Neural cell (in vitro differentiated cells): ENCODE data around the gene PLXNA4. TPM values are rescaled to one million over a fixed set of nuclear protein-coding genes. Genes with fewer than 3 reads are reported as not detected.
"Not testable (repeated sequence)": the region's sequence is repeated elsewhere in the genome, so short reads cannot be mapped to it uniquely, and the experiment has no call there.

Experiments
- H2AFZ ChIP-seq: fragments of 200-600, 300-800 bp; sonication (generic), shearing (Covaris generic); 2 replicates; pipeline ENCODE4 v1.6.0; 2014; ENCODE audit warnings: low read depth, mild to moderate bottlenecking, antibody characterized with exemption, low read length, moderate library complexity
- H3F3A ChIP-seq: fragments of 200-600 bp; shearing (Covaris generic); 2 replicates; pipeline ENCODE4 v1.6.1; 2016; ENCODE audit warnings: mild to moderate bottlenecking, moderate library complexity, mixed read lengths, antibody characterized with exemption, low read length; ENCODE audit not compliant: insufficient read depth, poor library complexity, severe bottlenecking
- H3K27ac ChIP-seq: fragments of 200-600, 300-800 bp; sonication (generic), shearing (Covaris generic); 2 replicates; pipeline ENCODE4 v1.5.1; 2014; ENCODE audit warnings: mild to moderate bottlenecking, low read length, moderate library complexity
- H3K27me3 ChIP-seq: fragments of 300-800, 200-600 bp; sonication (generic), shearing (Covaris generic); 2 replicates; pipeline ENCODE4 v1.6.0; 2014; ENCODE audit warnings: mild to moderate bottlenecking, low read depth, low read length, moderate library complexity; ENCODE audit not compliant: insufficient read depth
- H3K36me3 ChIP-seq: fragments of 300-800, 200-600 bp; sonication (generic), shearing (Covaris generic); 2 replicates; pipeline ENCODE4 v1.5.1; 2014; ENCODE audit warnings: mild to moderate bottlenecking, antibody characterized with exemption, low read length, moderate library complexity; ENCODE audit not compliant: insufficient read depth
- H3K4me2 ChIP-seq: fragments of 300-800, 200-600 bp; sonication (generic), shearing (Covaris generic); 2 replicates; pipeline ENCODE4 v1.6.0; 2014; ENCODE audit warnings: mild to moderate bottlenecking, low read length
- H3K4me3 ChIP-seq: fragments of 300-800, 200-600 bp; sonication (generic), shearing (Covaris generic); 2 replicates; pipeline ENCODE4 v1.5.1; 2014; ENCODE audit warnings: mild to moderate bottlenecking, low read length, moderate library complexity
- H3K79me2 ChIP-seq: fragments of 200-600 bp; shearing (Covaris generic); replicated peaks from 2 replicates; pipeline ENCODE4 v1.6.0; 2014; ENCODE audit warnings: mild to moderate bottlenecking, low read length, moderate library complexity; ENCODE audit not compliant: insufficient read depth
- H3K9ac ChIP-seq: fragments of 300-800, 200-600 bp; sonication (generic), shearing (Covaris generic); 2 replicates; pipeline ENCODE4 v1.6.1; 2016; ENCODE audit warnings: mild to moderate bottlenecking, low read length, mixed read lengths
- H3K9me2 ChIP-seq: fragments of 200-600 bp; shearing (Covaris generic); 2 replicates; pipeline ENCODE4 v1.6.1; 2016; ENCODE audit warnings: mild to moderate bottlenecking, low read length, mixed read lengths; ENCODE audit not compliant: insufficient read depth
- H3K9me3 ChIP-seq: fragments of 200-600, 300-800 bp; sonication (generic), shearing (Covaris generic); 2 replicates; pipeline ENCODE4 v1.6.1; 2016; ENCODE audit warnings: mild to moderate bottlenecking, mixed run types, low read length, moderate library complexity, mixed read lengths
- H4K20me1 ChIP-seq: fragments of 200-600 bp; shearing (Covaris generic); 2 replicates; pipeline ENCODE4 v1.6.1; 2016; ENCODE audit warnings: mild to moderate bottlenecking, mixed run types; ENCODE audit not compliant: insufficient read depth
- CTCF ChIP-seq: fragments of 450-650 bp; IDR thresholded peaks from 2 replicates; pipeline ENCODE4 v1.5.1; 2014; ENCODE audit warnings: antibody characterized with exemption, mild to moderate bottlenecking, moderate library complexity; ENCODE audit not compliant: poor library complexity, severe bottlenecking
- EP300 ChIP-seq: fragments of 450-650 bp; conservative IDR thresholded peaks from 2 replicates; pipeline ENCODE4 v1.6.1; 2014; ENCODE audit warnings: antibody characterized with exemption, mild to moderate bottlenecking, moderate library complexity; ENCODE audit not compliant: poor library complexity, severe bottlenecking
- EZH2 ChIP-seq: fragments of 200-600, 300-800 bp; shearing (Covaris generic), sonication (generic); IDR thresholded peaks from 2 replicates; pipeline ENCODE4 v1.6.1; 2014; ENCODE audit warnings: antibody characterized with exemption, low read length, borderline replicate concordance, mild to moderate bottlenecking; ENCODE audit not compliant: insufficient read depth, poor library complexity, severe bottlenecking
- MXI1 ChIP-seq: fragments of 450-650 bp; conservative IDR thresholded peaks from 2 replicates; pipeline ENCODE4 v1.6.1; 2014; ENCODE audit warnings: antibody characterized with exemption, mild to moderate bottlenecking; ENCODE audit not compliant: poor library complexity, severe bottlenecking
- POLR2AphosphoS5 ChIP-seq: IDR thresholded peaks from 2 replicates; pipeline ENCODE4 v1.6.1; 2012
- RAD21 ChIP-seq: fragments of 450-650 bp; conservative IDR thresholded peaks from 2 replicates; pipeline ENCODE4 v1.6.1; 2014; ENCODE audit warnings: antibody characterized with exemption, mild to moderate bottlenecking, moderate library complexity
- REST ChIP-seq: IDR thresholded peaks from 2 replicates; pipeline ENCODE4 v1.6.1; 2012; ENCODE audit warnings: borderline replicate concordance
- SMC3 ChIP-seq: fragments of 450-650 bp; conservative IDR thresholded peaks from 2 replicates; pipeline ENCODE4 v1.6.1; 2014; ENCODE audit warnings: antibody characterized with exemption, mild to moderate bottlenecking, moderate library complexity; ENCODE audit not compliant: poor library complexity
- TAF1 ChIP-seq: IDR thresholded peaks from 2 replicates; pipeline ENCODE4 v1.6.1; 2012; ENCODE audit warnings: low read depth
- polyA plus RNA-seq: library from polyadenylated mRNA; depleted of rRNA; stranded (reverse); fragments of >200 nt; gene quantifications from 2 replicates; pipeline ENCODE4 v1.2.3, GENCODE V29; 2014

PLXNA4 gene
- polyA plus RNA-seq, 1 donor from 2014 or later, result 7.2 TPM

- Histone ChIP-seq H3K4me2 (no peak overlapping the region), H3K9me2 (no peaks in the 10 kb centered on the region), H4K20me1 (no peaks in the 10 kb centered on the region), H2AFZ (no peak overlapping the region), H3K27me3 (no peaks in the 10 kb centered on the region), H3F3A (no peaks in the 10 kb centered on the region), H3K27ac (no peak overlapping the region), H3K79me2 (no peaks in the 10 kb centered on the region), H3K36me3 (no peaks in the 10 kb centered on the region), H3K4me3 (no peak overlapping the region), H3K9ac (no peak overlapping the region), H3K9me3 (no peaks in the 10 kb centered on the region)
- TF ChIP-seq REST (no peak), EP300 (no peak), TAF1 (no peak), CTCF (no peak), SMC3 (no peak), POLR2AphosphoS5 (no peak), MXI1 (no peak), RAD21 (no peak), EZH2 (no peak)
Measured at GRCh38 chr7:132390705-132391104, 185.6 kb downstream of the PLXNA4 start.

- not testable (repeated sequence) for H4K20me1 ChIP-seq, H3K9ac ChIP-seq, H3K9me3 ChIP-seq, H3K79me2 ChIP-seq, H3K27me3 ChIP-seq, H3K4me3 ChIP-seq, H3K4me2 ChIP-seq, H2AFZ ChIP-seq, H3F3A ChIP-seq, H3K9me2 ChIP-seq, H3K27ac ChIP-seq, H3K36me3 ChIP-seq
Measured at GRCh38 chr7:132390049-132390448, 186.2 kb downstream of the PLXNA4 start.

GRCh38 chr7:132388688-132389087 is 187.6 kb downstream of the PLXNA4 start:
- no peaks in the 10 kb centered on the region for H3K36me3 ChIP-seq

More at GRCh38 chr7:132388688-132389087, 187.6 kb downstream of the PLXNA4 start:
- no peaks in the 10 kb centered on the region for H3K9me2 ChIP-seq
- H3K27me3 ChIP-seq, result no peaks in the 10 kb centered on the region
- H3K9me3 ChIP-seq, result no peaks in the 10 kb centered on the region
- H3K4me2 ChIP-seq, result no peak overlapping the region
- H4K20me1 ChIP-seq, result no peaks in the 10 kb centered on the region
- H3K4me3 ChIP-seq, result no peak overlapping the region
- no peak for TF ChIP-seq REST
- TF ChIP-seq POLR2AphosphoS5, result no peak
- TF ChIP-seq MXI1, result no peak
- TF ChIP-seq EZH2, result no peak
- no peak for TF ChIP-seq CTCF
- TF ChIP-seq SMC3, result no peak
- no peak for TF ChIP-seq RAD21
- TF ChIP-seq EP300, result no peak
- no peak for TF ChIP-seq TAF1
- H3F3A ChIP-seq, result no peaks in the 10 kb centered on the region
- no peaks in the 10 kb centered on the region for H3K79me2 ChIP-seq
- H3K9ac ChIP-seq, result no peak overlapping the region
- no peak overlapping the region for H3K27ac ChIP-seq
- no peak overlapping the region for H2AFZ ChIP-seq
